GM12891 (cell line): Measurements from ENCODE around the gene ANO7.

Source experiments
- POLR2A ChIP-seq: IDR thresholded peaks from 2 replicates; pipeline ENCODE4 v1.6.1; 2011; ENCODE audit warnings: low read depth, low read length, control low read depth
- POU2F2 ChIP-seq: IDR thresholded peaks from 2 replicates; pipeline ENCODE4 v1.6.1; 2011; ENCODE audit warnings: low read depth, mild to moderate bottlenecking, control low read depth, low read length, moderate library complexity
- TAF1 ChIP-seq: IDR thresholded peaks from 2 replicates; pipeline ENCODE4 v1.6.1; 2011; ENCODE audit warnings: low read depth, low read length, control low read depth

DNA sequence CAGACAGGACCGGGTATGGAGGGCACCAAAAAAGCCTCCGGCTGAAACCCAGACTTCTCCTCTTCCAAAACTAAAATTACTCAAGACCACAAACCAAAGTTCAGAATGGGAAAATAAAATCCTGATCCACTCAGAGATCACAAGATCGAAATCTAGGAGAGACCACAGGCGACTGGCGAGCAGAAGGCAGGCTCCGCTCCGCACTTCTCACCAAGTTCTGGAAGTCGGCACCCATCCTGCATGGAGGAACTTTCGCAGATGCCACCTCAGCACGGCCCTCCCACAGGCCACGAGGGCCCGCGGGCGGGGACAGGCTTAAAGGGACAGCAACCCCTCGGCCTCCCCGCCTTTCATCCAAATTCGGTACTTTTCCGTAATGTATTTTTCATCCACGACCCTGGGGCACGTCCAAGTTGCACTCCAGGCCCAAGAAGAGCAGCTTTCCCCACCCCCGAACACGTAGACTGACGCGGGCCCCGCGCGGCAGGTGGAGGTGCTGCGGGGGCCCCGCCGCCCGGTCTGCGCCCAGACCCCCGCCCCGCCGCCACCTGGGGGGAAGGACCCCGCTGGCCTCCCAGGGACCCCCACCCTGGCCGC lies 83.3 kb downstream of the ANO7 start:
- TF ChIP-seq TAF1 (peak; percentile 31; the same call in 1 of the 2 replicates), POLR2A (0 out of 2 replicates have a peak, but pooled peaks have one; percentile 39), POU2F2 (peak; percentile 48; the same call in 1 of the 2 replicates)
